Fibroblast of lung (primary cell): ENCODE results near the gene GPRIN3. TPM values are rescaled to one million over a fixed set of nuclear protein-coding genes. Genes with fewer than 3 reads are reported as not detected.

Experiments used
- DNase-seq, 2 donors: peaks; one replicate each; pipeline versions ENCODE4 v3.0.0 to v3.0.0-alpha.2; 2010; ENCODE audit warnings: low read depth in 2 of 2
- H2AFZ ChIP-seq: 2 replicates; pipeline ENCODE4 v1.5.1; 2012; ENCODE audit warnings: low read length, control low read depth, inconsistent platforms
- H3K27ac ChIP-seq: 2 replicates; pipeline ENCODE4 v1.5.1; 2011; ENCODE audit warnings: low read length, control low read depth; ENCODE audit not compliant: insufficient read depth
- H3K27me3 ChIP-seq: 2 replicates; pipeline ENCODE4 v1.5.1; 2011; ENCODE audit warnings: mild to moderate bottlenecking, low read length; ENCODE audit not compliant: control insufficient read depth, insufficient read depth
- H3K36me3 ChIP-seq: 2 replicates; pipeline ENCODE4 v1.5.1; 2011; ENCODE audit warnings: low read length; ENCODE audit not compliant: control insufficient read depth, insufficient read depth
- H3K4me1 ChIP-seq: 2 replicates; pipeline ENCODE4 v1.5.1; 2011; ENCODE audit warnings: low read length; ENCODE audit not compliant: control insufficient read depth, insufficient read depth; ENCODE audit errors: extremely low read depth
- H3K4me2 ChIP-seq: 2 replicates; pipeline ENCODE4 v1.5.1; 2011; ENCODE audit warnings: low read length, control low read depth; ENCODE audit not compliant: insufficient read depth; ENCODE audit errors: extremely low read depth
- H3K4me3 ChIP-seq, 4 experiments: fragments of 200-600 bp in 1 of 4; sonication (generic) in 1 of 4; replicated peaks in 1 of 4; 2 replicates each; pipeline ENCODE4 v1.5.1; 2011 to 2016; ENCODE audit warnings: low read length in 4 of 4, low read depth in 3 of 4, mild to moderate bottlenecking in 3 of 4, control low read depth in 2 of 4, inconsistent platforms in 1 of 4, mixed read lengths in 1 of 4; ENCODE audit not compliant: insufficient read depth in 1 of 4; ENCODE audit errors: control extremely low read depth in 1 of 4
- H3K79me2 ChIP-seq: 2 replicates; pipeline ENCODE4 v1.5.1; 2012; ENCODE audit warnings: mild to moderate bottlenecking, low read length, inconsistent platforms; ENCODE audit not compliant: control insufficient read depth, insufficient read depth
- H3K9ac ChIP-seq: 2 replicates; pipeline ENCODE4 v1.5.1; 2011; ENCODE audit warnings: mild to moderate bottlenecking, low read length, control low read depth; ENCODE audit not compliant: insufficient read depth
- H3K9me3 ChIP-seq: 2 replicates; pipeline ENCODE4 v1.5.1; 2012; ENCODE audit warnings: low read depth, low read length; ENCODE audit not compliant: control insufficient read depth, insufficient read depth
- H4K20me1 ChIP-seq: 2 replicates; pipeline ENCODE4 v1.5.1; 2011; ENCODE audit warnings: low read length; ENCODE audit not compliant: control insufficient read depth, insufficient read depth; ENCODE audit errors: extremely low read depth
- EZH2 ChIP-seq: IDR thresholded peaks from 2 replicates; pipeline ENCODE4 v1.5.1; 2012; ENCODE audit warnings: low read length, control low read depth, mild to moderate bottlenecking; ENCODE audit errors: missing control alignments
- polyA plus RNA-seq, 2 donors: library from polyadenylated mRNA; depleted of rRNA in 1 of 2; stranded (reverse) in 1 of 2; unstranded in 1 of 2; fragments of >200 nt; gene quantifications; 2 replicates each; pipeline ENCODE4 v1.2.1, GENCODE V29; 2011 to 2012; ENCODE audit warnings: missing spikeins in 1 of 2
- total RNA-seq: library from RNA; depleted of rRNA; stranded (reverse); fragments of >200 nt; gene quantifications from 2 replicates; pipeline ENCODE4 v1.2.1, GENCODE V29; 2014
- TF ChIP-seq, protein P1 (sequence below), 2 donors: IDR thresholded peaks in 1 of 2; conservative IDR thresholded peaks in 1 of 2; 1 replicate in 1 of 2; 2 replicates in 1 of 2; pipeline ENCODE4 v1.5.1; 2011 to 2012; ENCODE audit warnings: low read length in 2 of 2, control low read depth in 1 of 2, inconsistent platforms in 1 of 2, low read depth in 1 of 2, mild to moderate bottlenecking in 1 of 2

Gene GPRIN3
- total and polyA plus RNA-seq, 2 donors (not counting 1 experiment from before 2014, with no cell fraction given) = under 0.01 to 0.01 TPM

GRCh38 chr4:89296399-89296798, 11.2 kb downstream of the GPRIN3 start:
- Histone ChIP-seq H3K9ac (no peak overlapping the region), H3K4me2 (no peak overlapping the region), H3K4me1 (no peaks in the 10 kb centered on the region), H3K36me3 (no peaks in the 10 kb centered on the region), H3K27me3 (no peaks in the 10 kb centered on the region), H4K20me1 (no peaks in the 10 kb centered on the region), H3K4me3 (no peak overlapping the region), H3K27ac (no peak overlapping the region), H2AFZ (no peak overlapping the region), H3K79me2 (no peaks in the 10 kb centered on the region), H3K9me3 (no peaks in the 10 kb centered on the region)
- no peak for TF ChIP-seq EZH2
- TF ChIP-seq, protein P1, sequence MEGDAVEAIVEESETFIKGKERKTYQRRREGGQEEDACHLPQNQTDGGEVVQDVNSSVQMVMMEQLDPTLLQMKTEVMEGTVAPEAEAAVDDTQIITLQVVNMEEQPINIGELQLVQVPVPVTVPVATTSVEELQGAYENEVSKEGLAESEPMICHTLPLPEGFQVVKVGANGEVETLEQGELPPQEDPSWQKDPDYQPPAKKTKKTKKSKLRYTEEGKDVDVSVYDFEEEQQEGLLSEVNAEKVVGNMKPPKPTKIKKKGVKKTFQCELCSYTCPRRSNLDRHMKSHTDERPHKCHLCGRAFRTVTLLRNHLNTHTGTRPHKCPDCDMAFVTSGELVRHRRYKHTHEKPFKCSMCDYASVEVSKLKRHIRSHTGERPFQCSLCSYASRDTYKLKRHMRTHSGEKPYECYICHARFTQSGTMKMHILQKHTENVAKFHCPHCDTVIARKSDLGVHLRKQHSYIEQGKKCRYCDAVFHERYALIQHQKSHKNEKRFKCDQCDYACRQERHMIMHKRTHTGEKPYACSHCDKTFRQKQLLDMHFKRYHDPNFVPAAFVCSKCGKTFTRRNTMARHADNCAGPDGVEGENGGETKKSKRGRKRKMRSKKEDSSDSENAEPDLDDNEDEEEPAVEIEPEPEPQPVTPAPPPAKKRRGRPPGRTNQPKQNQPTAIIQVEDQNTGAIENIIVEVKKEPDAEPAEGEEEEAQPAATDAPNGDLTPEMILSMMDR (conservative IDR thresholded peaks at IDR 0.05 in 1 of 2, IDR thresholded peaks at IDR 0.05 in 1 of 2; ENCODE audit: low read depth in 1 of 2, low read length in 2 of 2) = no peak
- no peak for DNase-seq

- TF ChIP-seq EZH2 = no peak
- no peak for DNase-seq
- no peaks in the 10 kb centered on the region for H3K4me1 ChIP-seq
Measured at GRCh38 chr4:89295415-89295927, 12.1 kb downstream of the GPRIN3 start.

GRCh38 chr4:89294573-89295269, 12.9 kb downstream of the GPRIN3 start:
- H3K27me3 ChIP-seq = no peaks in the 10 kb centered on the region

More at GRCh38 chr4:89295415-89295927, 12.1 kb downstream of the GPRIN3 start:
- Histone ChIP-seq H3K27me3 (no peaks in the 10 kb centered on the region), H3K27ac (no peak overlapping the region), H3K4me2 (no peak overlapping the region), H3K4me3 (no peak overlapping the region), H4K20me1 (no peaks in the 10 kb centered on the region), H3K9ac (no peak overlapping the region), H3K79me2 (no peaks in the 10 kb centered on the region), H2AFZ (no peak overlapping the region), H3K9me3 (no peaks in the 10 kb centered on the region), H3K36me3 (no peaks in the 10 kb centered on the region)

More at GRCh38 chr4:89294573-89295269, 12.9 kb downstream of the GPRIN3 start:
- Histone ChIP-seq H2AFZ (no peak overlapping the region), H3K36me3 (no peaks in the 10 kb centered on the region), H4K20me1 (no peaks in the 10 kb centered on the region), H3K4me1 (no peaks in the 10 kb centered on the region), H3K4me3 (no peak overlapping the region), H3K9me3 (no peaks in the 10 kb centered on the region), H3K79me2 (no peaks in the 10 kb centered on the region), H3K27ac (no peak overlapping the region), H3K4me2 (no peak overlapping the region), H3K9ac (no peak overlapping the region)
- no peak for DNase-seq
- no peak for TF ChIP-seq EZH2
- TF ChIP-seq, protein P1 (conservative IDR thresholded peaks at IDR 0.05 in 1 of 2, IDR thresholded peaks at IDR 0.05 in 1 of 2; ENCODE audit: low read depth in 1 of 2, low read length in 2 of 2) = no peak
